ENCODE data around the gene TCFL5.

TCFL5 gene

DNA sequence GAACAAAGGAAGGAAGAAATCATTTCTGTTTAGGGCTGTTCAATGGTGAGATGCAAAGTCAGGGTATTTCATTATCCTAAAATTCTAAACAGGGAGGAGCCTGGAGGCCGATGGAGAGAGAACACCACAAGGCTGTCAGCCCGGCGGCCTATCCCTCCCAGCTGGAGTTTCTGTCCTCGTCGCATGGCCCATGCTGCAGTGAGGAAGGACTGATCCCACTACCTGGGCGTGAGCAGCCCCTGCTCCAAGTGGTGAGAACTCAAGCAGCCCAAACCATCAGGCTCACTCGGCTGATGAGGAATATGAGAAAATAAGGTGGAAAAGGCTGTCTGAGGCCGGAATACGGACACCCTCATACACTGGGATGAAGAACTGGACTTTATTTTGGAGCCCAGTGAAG lies 33.9 kb upstream of the TCFL5 start:
- DNase-seq = no peak

DNA sequence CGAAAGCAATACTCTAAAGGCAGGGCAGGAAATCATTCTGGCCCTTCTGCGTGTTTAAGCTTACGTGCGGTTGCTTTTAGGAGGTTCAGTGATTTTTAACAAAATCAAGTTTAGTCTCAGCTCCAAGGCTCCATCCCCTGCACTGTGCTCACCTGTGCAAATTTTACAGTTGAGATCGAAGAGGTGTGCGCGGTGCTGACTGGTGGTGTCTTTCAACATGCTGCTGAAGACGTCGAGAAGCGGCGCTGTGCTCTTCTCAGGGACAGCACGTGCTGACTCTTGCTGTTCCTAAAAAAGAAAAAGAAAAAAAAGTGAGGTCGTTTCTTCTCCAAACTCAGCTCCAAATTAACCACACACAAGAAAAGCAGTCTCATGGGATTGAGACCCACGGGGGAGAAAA lies 32.6 kb upstream of the TCFL5 start:
- no peak for DNase-seq

GRCh38 chr20:62893700-62894099 lies 32.1 kb upstream of the TCFL5 start:
- no peak for DNase-seq

DNA sequence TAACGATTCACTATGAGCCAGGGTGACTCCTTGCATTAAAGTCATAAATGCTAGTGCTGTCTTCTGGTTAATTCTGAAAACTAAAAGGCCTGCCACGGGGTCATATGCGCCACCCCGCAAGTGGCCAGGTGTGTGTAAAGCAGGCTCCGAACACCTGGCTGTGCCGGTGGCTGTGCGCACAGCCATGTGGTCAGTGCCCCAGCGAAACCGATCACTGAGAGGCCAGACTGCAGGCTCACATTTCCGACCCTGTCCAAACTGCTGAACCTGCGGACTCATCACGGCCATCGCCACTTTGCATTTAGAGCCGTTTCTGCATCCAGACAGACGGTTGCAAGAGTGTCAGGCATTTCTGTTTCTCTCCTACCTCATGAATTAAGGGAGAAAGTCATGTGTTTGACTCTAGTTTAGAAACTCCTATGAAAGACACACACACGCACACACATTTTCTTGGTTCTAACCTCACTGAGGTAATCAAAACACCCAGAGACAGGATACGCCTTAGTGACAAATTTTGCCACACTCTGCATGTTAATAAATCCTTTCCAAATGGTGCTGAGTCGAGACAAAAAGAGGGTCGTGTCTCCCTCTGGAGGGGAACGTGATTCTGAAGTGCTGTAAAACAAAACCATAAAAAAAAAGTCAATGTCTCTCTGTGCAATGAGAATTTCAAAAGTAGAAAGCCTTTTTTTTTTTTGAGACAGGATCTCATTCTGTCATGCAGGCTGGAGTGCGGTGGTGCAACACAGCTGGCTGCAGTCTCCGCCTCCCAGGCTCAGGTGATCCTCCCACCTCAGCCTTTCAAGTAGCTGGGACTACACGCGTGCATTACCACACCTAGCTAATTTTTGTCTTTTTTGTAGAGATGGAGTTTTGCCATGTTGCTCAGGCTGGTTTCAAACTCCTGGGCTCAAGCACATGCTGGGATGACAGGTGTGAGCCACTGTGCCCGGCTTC lies 31.0 kb upstream of the TCFL5 start:
- DNase-seq = no peak

DNA sequence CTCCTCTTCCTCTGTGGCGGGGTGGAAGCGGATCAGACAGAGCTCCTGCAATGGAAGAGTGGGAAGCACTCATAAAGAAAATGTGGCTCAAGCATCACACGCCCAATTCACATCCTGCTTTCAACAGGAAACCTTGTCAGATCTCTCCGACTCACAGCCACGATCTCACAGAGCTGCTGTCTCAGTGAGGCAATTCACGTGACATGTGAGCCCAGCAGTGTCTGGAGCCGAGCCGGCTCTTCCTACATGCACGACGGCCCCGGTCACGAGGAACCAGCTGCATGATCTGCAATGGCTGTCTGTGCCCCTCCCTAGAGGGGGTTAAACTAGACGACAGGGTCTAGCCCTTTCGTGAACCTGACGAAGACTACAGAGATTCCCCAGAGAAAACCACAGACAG lies 29.5 kb upstream of the TCFL5 start:
- DNase-seq = no peak

DNA sequence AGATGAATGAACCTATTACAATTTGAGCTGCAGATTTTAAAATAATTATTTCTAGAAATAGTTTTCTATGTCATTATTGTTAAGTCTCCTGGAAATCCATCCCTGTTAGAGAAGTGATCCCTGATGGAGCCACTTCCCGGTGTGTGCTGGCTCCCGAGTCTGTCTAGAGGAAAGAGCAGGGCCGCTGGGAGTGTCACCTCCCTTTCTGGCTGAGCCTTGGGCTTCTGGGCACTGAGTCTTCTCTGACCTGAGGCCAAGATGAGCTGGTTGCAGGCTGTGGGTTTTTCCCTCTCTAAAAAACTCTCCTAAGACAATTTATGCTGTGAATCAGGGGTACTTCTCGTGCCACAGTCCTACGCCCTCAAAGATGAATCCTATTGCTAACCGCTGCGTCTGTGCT lies 28.8 kb upstream of the TCFL5 start:
- no peak for DNase-seq

- DNase-seq = no peak
Measured at GRCh38 chr20:62889871-62890270, 28.2 kb upstream of the TCFL5 start.

- DNase-seq = no peak
Measured at GRCh38 chr20:62889411-62889810, 27.8 kb upstream of the TCFL5 start.

GRCh38 chr20:62888910-62889309 lies 27.3 kb upstream of the TCFL5 start:
- no peak for DNase-seq

DNA sequence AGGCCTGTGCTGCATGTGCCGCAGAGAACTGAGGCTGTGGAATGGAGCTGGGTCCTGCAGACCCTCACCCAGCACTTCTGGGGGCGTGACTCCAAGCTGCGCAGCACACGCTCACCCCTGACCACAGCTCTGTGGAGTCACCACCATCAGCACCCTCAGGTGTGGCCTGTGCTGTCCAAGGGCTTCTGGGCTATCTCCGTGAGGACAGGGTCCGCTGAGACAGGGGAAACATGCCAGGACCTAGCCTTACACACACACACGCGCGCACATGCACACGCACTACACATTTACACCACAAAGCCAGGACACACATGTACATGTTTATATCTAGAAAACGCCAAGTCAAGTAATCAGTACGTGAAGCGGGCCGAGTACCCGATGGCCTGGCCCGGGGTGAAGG lies 26.8 kb upstream of the TCFL5 start:
- no peak for DNase-seq

DNA sequence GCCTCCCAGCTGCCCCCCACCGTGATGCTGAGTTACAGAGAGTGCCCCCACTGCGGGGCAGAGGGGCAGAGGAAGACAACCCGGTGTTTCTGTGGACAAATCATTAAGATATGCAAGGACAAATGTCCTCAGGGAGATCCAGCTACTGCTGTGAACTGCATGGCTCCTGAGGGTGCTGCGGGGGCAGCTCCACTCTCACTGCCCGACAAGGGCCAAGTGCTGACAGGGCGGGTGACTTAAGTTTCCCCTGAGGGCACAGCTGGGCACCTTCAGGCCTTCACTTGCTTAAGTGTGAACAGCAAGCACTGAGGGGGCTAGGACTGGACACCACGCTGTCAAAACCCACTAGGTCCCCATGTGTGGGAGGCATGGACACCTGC lies 26.2 kb upstream of the TCFL5 start:
- no peak for DNase-seq

GRCh38 chr20:62887152-62887859 lies 25.7 kb upstream of the TCFL5 start:
- no peak for DNase-seq

- DNase-seq = no peak
Measured at GRCh38 chr20:62886709-62887058, 25.1 kb upstream of the TCFL5 start.

GRCh38 chr20:62885896-62886708 lies 24.5 kb upstream of the TCFL5 start:
- DNase-seq = no peak

GRCh38 chr20:62885046-62885895 lies 23.6 kb upstream of the TCFL5 start:
- no peak for DNase-seq

DNA sequence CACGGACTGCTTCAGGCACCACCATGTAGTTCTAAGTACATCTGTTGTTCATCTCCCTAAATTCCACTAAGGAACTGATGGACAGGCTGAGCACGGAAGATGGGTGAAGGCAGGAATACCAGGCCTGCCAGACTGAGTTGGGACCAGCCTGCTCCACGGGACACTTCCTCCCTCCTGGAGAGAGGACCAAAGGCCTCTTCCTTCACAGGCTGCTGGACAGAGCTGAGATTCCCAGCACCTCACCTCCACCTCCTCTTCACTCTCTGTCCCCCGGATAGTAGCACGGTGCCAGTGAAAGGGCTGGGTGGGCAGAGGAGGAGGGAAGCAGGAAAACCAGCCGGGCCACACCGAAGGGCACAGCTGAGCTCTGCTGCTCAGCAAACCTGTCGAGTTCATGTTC lies 22.9 kb upstream of the TCFL5 start:
- no peak for DNase-seq

- DNase-seq = no peak
Measured at GRCh38 chr20:62882426-62882825, 20.8 kb upstream of the TCFL5 start.

GRCh38 chr20:62881662-62882395 lies 20.2 kb upstream of the TCFL5 start:
- DNase-seq = no peak

DNA sequence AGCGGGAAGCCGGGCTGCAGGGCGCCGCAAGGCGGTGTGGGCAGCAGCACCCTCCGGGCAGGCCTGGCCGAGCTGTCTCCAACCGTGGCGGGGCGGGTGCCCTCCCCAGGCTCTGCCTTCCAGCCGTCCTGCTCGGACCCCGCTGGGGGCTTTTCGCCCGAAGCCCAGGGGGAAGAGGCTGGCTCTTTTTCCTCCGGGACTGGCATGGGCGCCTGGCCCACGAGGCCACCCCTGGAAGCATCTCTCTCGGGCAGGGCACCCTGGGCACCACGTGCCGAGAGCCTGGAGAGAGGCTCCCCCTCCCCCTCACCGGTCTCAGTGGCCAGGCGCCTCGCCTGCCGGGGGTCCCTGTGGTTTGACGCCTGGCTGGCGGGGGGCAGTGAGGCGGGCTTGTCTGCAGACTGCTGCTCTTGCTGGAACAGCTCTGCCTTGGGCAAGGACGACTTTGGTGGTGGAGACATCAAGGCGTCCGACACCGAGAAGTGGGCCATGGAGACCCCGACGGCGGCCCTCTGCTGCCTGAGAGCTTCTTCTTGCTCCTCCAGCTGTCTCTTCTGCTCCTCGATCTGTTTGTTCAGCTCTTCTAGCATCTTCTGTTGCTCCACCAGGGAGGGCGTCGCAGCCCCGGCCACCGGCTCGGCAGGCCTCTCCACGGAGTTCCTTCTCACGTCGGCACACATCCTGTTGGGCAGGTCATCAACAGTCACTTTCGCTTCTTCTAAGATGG lies 19.5 kb upstream of the TCFL5 start:
- no peak for DNase-seq

DNA sequence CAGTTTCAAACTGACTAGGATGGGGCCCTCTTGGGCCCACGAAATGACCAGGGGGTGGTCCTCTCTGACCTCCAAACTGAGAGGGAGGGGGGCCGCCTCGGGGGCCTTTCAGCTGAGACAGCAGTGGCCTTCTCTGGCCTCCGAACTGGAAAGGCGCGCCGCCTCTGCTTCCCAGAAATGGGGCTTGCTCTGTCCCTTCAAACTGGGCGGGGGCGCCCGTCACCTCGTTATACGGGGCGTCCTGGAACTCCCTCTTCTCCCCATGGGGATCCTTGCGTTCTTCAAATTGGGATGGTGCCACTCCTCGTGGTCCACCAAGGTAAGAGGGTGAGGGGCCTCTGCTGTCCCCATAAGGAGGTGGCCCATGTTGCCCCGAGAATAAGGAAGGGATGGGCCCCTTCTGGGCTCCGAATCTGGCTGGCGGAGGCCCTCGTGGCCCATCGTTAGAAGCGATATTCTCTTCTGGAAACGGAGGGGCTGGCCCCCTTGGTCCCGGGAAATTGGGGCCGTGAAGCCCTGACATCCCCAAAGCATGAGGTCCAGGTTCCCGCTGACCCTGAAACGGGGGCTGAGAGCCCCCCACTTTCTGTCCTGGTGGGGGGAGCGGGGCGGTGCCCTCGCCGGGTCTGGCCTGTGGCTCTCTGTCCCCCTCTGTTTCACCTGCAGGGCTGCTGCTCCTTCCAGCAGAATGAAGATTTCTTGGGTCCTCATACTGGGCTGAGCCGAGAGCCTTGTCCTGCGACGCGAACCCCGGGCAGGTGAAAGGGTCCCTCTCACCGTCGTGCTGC lies 18.7 kb upstream of the TCFL5 start:
- DNase-seq = no peak

Measured in effector CD8-positive, alpha-beta T cell (primary cell).